HG02870 (cell line): ENCODE measurements around the gene ST14.

Experiments
- ATAC-seq: cut with Tn5 transposase; IDR thresholded peaks from one replicate; pipeline ENCODE4 v1.9.1; 2021; ENCODE audit warnings: mild to moderate bottlenecking, moderate library complexity; ENCODE audit not compliant: unreplicated experiment

ST14 gene

GRCh38 chr11:130159657-130160497 lies at the start of gene ST14:
Gene ST14 (plus strand): TSS chr11:130159782. CDS start chr11:130159980, 198 bp downstream.
- ATAC-seq: no peak

GRCh38 chr11:130110339-130111108 lies 49.1 kb upstream of the ST14 start:
- no peak for ATAC-seq

- ATAC-seq: no peak
Observed at GRCh38 chr11:130112071-130112830, 47.3 kb upstream of the ST14 start.

- no peak for ATAC-seq
Observed at GRCh38 chr11:130114281-130114680, 45.3 kb upstream of the ST14 start.

- ATAC-seq: no peak
Observed at GRCh38 chr11:130114726-130115125, 44.9 kb upstream of the ST14 start.

GRCh38 chr11:130115218-130115617 lies 44.4 kb upstream of the ST14 start:
- no peak for ATAC-seq

- peak; percentile 87 for ATAC-seq
Observed at GRCh38 chr11:130118165-130118564, 41.4 kb upstream of the ST14 start.

- peak; percentile 52 for ATAC-seq
Observed at GRCh38 chr11:130118636-130119387, 40.8 kb upstream of the ST14 start.

GRCh38 chr11:130120045-130120444 lies 39.5 kb upstream of the ST14 start:
- ATAC-seq: no peak

- ATAC-seq: no peak
Observed at GRCh38 chr11:130121445-130121978, 38.1 kb upstream of the ST14 start.

GRCh38 chr11:130122141-130122575 lies 37.4 kb upstream of the ST14 start:
- no peak for ATAC-seq

- ATAC-seq: no peak
Observed at GRCh38 chr11:130123414-130124040, 36.1 kb upstream of the ST14 start.

GRCh38 chr11:130124096-130124495 lies 35.5 kb upstream of the ST14 start:
- ATAC-seq: no peak

GRCh38 chr11:130125638-130126037 lies 33.9 kb upstream of the ST14 start:
- ATAC-seq: no peak

- no peak for ATAC-seq
Observed at GRCh38 chr11:130126516-130126915, 33.1 kb upstream of the ST14 start.

GRCh38 chr11:130127509-130127908 lies 32.1 kb upstream of the ST14 start:
- ATAC-seq: no peak

- ATAC-seq: no peak
Observed at GRCh38 chr11:130128626-130129025, 31.0 kb upstream of the ST14 start.

- no peak for ATAC-seq
Observed at GRCh38 chr11:130129922-130130321, 29.7 kb upstream of the ST14 start.

GRCh38 chr11:130131961-130132850 lies 27.4 kb upstream of the ST14 start:
- no peak for ATAC-seq
